Activated CD8-positive, alpha-beta memory T cell treated with anti-CD3 and anti-CD28 coated beads, Interleukin-2, amount 50 U/mL, for 24 hours (primary cell): ENCODE data around the gene SPOCK1.

Experiments
- DNase-seq: peaks from one replicate; pipeline ENCODE4 v3.0.0-alpha.2; 2020; ENCODE audit errors: extremely low read depth

SPOCK1 gene

GRCh38 chr5:136926073-136926472 is 573.1 kb downstream of the SPOCK1 start:
- DNase-seq, result no peak
